ENCODE results near the gene SECTM1.
A peak's percentile ranks its signal among the peaks of the same experiment; 100 is the strongest.

The SECTM1 gene

DNA sequence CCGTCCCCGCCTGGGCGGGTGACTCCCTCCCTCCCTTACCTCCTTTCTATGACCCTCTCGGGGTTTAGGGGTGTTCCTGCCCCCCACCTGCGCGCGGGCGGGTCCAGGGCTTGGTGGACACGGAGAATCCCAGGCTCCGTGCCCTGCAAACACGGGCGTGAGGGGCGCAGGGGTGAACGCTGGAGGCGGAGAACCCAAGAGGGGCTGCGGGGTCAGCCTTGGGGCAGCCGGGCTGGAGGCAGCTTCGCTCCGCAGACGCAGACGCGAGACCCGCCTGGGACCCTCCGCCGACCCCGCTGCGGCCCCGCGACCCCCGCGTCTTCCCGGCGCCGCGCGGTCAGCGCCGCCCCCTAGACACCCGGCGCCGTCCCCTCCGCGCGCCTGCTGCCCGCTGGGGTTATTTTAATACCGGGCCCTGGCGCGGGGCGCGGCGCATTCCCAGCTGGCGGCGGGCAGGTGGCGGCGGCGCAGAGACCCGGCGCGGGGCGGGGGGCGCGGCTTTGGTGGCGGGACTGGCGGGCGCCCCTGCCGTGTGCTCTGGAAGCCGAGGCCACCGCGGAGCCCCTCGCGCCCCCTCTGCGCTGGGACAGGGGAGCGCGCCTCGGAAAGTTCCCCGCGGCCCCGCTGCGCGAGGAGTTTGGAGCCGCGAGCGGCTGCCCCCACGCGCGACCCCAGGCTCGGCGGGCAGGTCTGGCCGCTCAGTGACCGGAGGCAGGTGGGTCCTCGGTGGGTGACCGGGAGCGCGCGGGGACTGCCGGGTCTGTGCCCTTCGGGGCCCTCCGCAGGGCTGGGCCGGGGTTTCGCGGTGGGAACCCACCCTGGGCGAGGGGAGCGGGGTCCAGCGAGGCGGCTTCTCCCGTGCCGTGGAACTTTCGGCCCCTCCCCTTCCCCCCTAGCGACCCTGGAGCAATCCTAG lies 38.0 kb upstream of the SECTM1 start, which contains the start of gene UTS2R:
Gene UTS2R, plus strand, starts transcription at position 433 of the 916 bp plus-strand sequence. CDS start 2,560 bp downstream, outside the sequence.
- Histone ChIP-seq H3K4me1 (peaks cover 6% of the 10 kb centered on the region), H3K27ac (no peak within 1 kb of the TSS), H3K4me3 (ENCODE audit: low read depth, low read length) (peak within 1 kb of the TSS; percentile 22), H3K9ac (no peak within 1 kb of the TSS), H3K9me3 (ENCODE audit: control insufficient read depth, low read length) (no peaks in the 10 kb centered on the region), H3K4me2 (ENCODE audit: low read length) (peak within 1 kb of the TSS; percentile 52), H2AFZ (peak within 1 kb of the TSS; percentile 45), H3K27me3 (ENCODE audit: control insufficient read depth, insufficient read depth, low read length) (peaks cover 16% of the 10 kb centered on the region), H3K36me3 (ENCODE audit: control insufficient read depth, insufficient read depth, low read length) (no peaks in the 10 kb centered on the region), H3K79me2 (no peaks in the 10 kb centered on the region)
- TF ChIP-seq, protein P1, sequence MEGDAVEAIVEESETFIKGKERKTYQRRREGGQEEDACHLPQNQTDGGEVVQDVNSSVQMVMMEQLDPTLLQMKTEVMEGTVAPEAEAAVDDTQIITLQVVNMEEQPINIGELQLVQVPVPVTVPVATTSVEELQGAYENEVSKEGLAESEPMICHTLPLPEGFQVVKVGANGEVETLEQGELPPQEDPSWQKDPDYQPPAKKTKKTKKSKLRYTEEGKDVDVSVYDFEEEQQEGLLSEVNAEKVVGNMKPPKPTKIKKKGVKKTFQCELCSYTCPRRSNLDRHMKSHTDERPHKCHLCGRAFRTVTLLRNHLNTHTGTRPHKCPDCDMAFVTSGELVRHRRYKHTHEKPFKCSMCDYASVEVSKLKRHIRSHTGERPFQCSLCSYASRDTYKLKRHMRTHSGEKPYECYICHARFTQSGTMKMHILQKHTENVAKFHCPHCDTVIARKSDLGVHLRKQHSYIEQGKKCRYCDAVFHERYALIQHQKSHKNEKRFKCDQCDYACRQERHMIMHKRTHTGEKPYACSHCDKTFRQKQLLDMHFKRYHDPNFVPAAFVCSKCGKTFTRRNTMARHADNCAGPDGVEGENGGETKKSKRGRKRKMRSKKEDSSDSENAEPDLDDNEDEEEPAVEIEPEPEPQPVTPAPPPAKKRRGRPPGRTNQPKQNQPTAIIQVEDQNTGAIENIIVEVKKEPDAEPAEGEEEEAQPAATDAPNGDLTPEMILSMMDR (IDR thresholded peaks at IDR 0.05): no peak

- H2AFZ ChIP-seq: peak overlapping the region; percentile 45
- peak overlapping the region; percentile 22 for H3K4me3 ChIP-seq (ENCODE audit: low read depth, low read length)
- TF ChIP-seq, protein P1 (IDR thresholded peaks at IDR 0.05): no peak
- H3K27me3 ChIP-seq (ENCODE audit: control insufficient read depth, insufficient read depth, low read length): peaks cover 16% of the 10 kb centered on the region
- no peak overlapping the region for H3K9ac ChIP-seq
- H3K9me3 ChIP-seq (ENCODE audit: control insufficient read depth, low read length): no peaks in the 10 kb centered on the region
- H3K4me2 ChIP-seq (ENCODE audit: low read length): peak overlapping the region; percentile 52
- H3K4me1 ChIP-seq: peaks cover 6% of the 10 kb centered on the region
- H3K36me3 ChIP-seq (ENCODE audit: control insufficient read depth, insufficient read depth, low read length): no peaks in the 10 kb centered on the region
- H3K27ac ChIP-seq: no peak overlapping the region
- no peaks in the 10 kb centered on the region for H3K79me2 ChIP-seq
These were observed 37.1 kb upstream of the SECTM1 start for GRCh38 chr17:82370471-82371332.

GRCh38 chr17:82369211-82369610 lies 35.6 kb upstream of the SECTM1 start:
- no peak overlapping the region for H3K27ac ChIP-seq

DNA sequence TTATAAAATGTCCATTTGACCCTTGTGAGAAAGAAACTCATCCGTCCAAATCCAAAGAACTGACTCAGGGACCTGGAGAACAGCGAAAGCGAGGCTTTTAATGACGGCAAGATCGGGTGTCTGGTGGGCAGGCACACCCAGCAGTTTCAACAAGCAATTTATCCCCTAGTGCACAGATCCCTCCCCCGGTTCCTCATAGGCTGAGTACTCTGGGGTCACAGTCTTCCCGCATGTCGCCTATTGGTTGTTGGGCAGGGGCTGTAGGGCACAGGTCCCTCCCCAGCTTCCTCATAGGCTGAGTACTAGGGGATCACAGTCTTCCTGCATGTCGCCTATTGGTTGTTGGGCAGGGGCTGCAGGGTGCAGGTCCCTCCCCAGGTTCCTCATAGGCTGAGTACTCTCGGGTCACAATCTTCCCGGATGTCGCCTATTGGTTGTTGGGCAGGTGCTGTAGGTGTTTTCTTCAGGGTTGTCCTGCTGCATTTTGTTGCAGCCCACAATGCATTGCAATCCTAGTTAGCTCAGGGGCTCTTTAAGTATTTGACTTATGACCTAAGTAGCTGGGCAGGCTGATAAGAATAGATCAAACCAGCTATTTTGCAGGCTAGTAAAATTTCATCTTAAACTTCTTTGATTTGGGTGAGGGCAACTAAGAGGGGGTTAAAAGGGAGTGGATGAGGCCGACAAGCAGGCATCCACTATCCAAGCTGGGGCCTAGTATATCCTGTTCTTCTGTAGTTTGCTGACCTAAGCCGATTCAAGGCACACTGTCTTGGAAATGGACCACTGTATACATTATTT lies 34.4 kb upstream of the SECTM1 start:
- no peak overlapping the region for H3K4me3 ChIP-seq (ENCODE audit: low read depth, low read length)
- no peaks in the 10 kb centered on the region for H3K9me3 ChIP-seq (ENCODE audit: control insufficient read depth, low read length)
- H3K27ac ChIP-seq: no peak overlapping the region
- peaks cover 6% of the 10 kb centered on the region for H3K4me1 ChIP-seq
- H2AFZ ChIP-seq: no peak overlapping the region
- H3K36me3 ChIP-seq (ENCODE audit: control insufficient read depth, insufficient read depth, low read length): no peaks in the 10 kb centered on the region
- no peak overlapping the region for H3K9ac ChIP-seq
- no peaks in the 10 kb centered on the region for H3K79me2 ChIP-seq
- peaks cover 16% of the 10 kb centered on the region for H3K27me3 ChIP-seq (ENCODE audit: control insufficient read depth, insufficient read depth, low read length)
- no peak overlapping the region for H3K4me2 ChIP-seq (ENCODE audit: low read length)
- TF ChIP-seq, protein P1 (IDR thresholded peaks at IDR 0.05): no peak

More at GRCh38 chr17:82369211-82369610, 35.6 kb upstream of the SECTM1 start:
- H3K9me3 ChIP-seq (ENCODE audit: control insufficient read depth, low read length): no peaks in the 10 kb centered on the region
- H2AFZ ChIP-seq: no peak overlapping the region
- TF ChIP-seq, protein P1 (IDR thresholded peaks at IDR 0.05): no peak
- H3K9ac ChIP-seq: no peak overlapping the region
- H3K4me3 ChIP-seq (ENCODE audit: low read depth, low read length): no peak overlapping the region
- peaks cover 6% of the 10 kb centered on the region for H3K4me1 ChIP-seq
- no peaks in the 10 kb centered on the region for H3K79me2 ChIP-seq
- no peaks in the 10 kb centered on the region for H3K36me3 ChIP-seq (ENCODE audit: control insufficient read depth, insufficient read depth, low read length)
- no peak overlapping the region for H3K4me2 ChIP-seq (ENCODE audit: low read length)
- H3K27me3 ChIP-seq (ENCODE audit: control insufficient read depth, insufficient read depth, low read length): peaks cover 16% of the 10 kb centered on the region
